Aortic smooth muscle cell (primary cell): ENCODE results near the gene PRODH2. TPM values are rescaled to one million over a fixed set of nuclear protein-coding genes. Genes with fewer than 3 reads are reported as not detected.

Source experiments
- total RNA-seq: library from RNA; depleted of rRNA; stranded (reverse); fragments of >200 nt; gene quantifications from 2 replicates; pipeline ENCODE4 v1.2.3, GENCODE V29; 2014

PRODH2 gene, protein sequence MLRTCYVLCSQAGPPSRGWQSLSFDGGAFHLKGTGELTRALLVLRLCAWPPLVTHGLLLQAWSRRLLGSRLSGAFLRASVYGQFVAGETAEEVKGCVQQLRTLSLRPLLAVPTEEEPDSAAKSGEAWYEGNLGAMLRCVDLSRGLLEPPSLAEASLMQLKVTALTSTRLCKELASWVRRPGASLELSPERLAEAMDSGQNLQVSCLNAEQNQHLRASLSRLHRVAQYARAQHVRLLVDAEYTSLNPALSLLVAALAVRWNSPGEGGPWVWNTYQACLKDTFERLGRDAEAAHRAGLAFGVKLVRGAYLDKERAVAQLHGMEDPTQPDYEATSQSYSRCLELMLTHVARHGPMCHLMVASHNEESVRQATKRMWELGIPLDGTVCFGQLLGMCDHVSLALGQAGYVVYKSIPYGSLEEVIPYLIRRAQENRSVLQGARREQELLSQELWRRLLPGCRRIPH
- total RNA-seq: not detected in 2 replicates

DNA sequence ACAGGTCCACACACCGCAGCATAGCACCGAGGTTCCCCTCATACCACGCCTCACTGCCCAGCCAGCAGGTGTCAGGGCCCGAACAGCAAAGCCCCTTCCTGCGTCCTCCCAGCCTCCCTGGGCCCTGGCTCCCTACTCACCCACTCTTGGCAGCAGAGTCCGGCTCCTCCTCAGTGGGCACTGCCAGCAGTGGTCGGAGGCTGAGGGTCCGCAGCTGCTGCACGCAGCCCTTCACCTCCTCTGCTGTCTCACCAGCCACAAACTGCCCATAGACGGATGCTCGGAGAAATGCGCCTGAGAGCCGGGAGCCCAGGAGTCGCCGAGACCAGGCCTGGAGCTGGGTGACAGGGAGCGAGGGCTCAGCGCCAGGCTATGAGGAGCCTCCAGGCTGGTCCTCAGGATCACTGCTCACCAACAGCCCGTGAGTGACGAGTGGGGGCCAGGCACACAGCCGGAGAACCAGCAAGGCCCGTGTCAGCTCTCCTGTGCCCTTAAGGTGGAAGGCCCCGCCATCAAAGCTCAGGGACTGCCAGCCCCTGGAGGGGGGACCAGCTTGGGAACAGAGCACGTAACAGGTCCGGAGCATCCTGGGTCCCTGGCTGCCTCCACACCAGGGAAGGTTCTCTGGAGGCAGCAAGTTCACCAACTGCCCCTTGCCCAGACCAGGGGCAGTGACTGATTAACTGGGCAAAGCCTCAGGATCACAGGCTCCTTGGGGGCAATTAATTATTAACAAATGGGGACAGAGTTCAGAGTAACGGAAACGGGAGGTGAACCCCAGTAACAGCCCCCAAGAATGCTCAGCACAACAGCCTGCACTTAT is at the start of gene PRODH2:
PRODH2 (minus strand) TSS at position 626 of the 823 bp plus-strand sequence; CDS start at position 586, 40 bp downstream.

DNA sequence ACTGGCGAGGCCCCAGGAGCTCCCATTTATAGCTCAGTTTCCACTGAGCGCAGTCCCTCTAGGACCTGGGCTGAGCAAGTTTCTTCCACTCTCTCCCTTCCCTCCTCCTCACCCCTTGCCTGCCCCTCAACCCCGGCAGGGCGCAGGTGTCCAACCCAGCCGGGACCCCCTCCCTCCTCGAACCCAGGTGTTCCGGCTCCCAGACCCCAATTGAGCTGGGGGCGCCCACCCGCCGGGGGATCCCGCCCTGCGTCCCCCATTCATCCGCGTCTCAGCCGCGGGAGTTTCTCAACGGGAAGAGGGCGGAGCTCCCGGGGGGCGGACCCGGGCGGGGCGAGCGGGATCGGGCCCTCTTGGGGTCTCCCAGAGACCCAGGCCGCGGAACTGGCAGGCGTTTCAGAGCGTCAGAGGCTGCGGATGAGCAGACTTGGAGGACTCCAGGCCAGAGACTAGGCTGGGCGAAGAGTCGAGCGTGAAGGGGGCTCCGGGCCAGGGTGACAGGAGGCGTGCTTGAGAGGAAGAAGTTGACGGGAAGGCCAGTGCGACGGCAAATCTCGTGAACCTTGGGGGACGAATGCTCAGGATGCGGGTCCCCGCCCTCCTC is 44.0 kb upstream of the PRODH2 start, which contains the start of gene KIRREL2:
KIRREL2 (plus strand) TSS at position 366 of the 604 bp plus-strand sequence; CDS start at position 575, 209 bp downstream.

DNA sequence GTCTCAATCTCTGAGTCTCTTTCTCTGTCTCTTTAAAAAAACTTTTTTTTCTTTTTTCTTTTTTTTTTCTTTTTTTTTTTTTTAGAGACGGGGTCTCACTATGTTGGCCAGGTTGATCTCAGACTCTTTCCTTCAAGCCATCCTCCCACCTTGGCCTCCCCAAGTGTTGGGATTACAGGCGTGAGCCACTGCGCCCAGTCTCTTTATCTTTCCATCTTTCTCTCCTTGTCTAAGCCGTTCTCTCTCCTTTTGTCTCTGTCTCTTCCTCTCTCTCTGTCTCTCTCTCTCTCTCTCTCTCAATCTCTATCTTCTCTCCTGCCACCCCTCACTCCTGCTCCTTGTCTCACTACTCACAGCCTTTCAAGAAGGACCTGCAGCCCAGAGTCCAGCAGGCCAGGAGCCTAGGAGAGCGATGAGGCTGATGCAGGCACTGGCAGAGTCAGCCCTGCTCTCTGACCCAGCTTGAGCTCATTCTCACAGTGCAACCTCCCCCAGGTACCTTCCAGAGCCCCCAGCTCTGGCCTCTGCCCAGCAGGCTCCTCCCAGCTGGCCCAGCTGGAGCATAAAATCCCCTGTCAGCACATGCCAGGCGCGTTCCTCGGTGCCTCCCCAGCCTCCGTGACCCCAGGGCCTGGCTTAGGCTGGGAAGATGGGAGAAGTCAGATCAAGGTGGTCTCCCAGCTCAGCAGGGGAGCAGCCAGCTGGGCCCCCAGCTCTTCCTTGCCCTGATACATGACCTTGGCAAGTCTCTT is 39.6 kb upstream of the PRODH2 start, which contains the start of gene NPHS1:
NPHS1 (minus strand) TSS at position 476 of the 752 bp plus-strand sequence. CDS start 667 bp downstream, outside the sequence.

DNA sequence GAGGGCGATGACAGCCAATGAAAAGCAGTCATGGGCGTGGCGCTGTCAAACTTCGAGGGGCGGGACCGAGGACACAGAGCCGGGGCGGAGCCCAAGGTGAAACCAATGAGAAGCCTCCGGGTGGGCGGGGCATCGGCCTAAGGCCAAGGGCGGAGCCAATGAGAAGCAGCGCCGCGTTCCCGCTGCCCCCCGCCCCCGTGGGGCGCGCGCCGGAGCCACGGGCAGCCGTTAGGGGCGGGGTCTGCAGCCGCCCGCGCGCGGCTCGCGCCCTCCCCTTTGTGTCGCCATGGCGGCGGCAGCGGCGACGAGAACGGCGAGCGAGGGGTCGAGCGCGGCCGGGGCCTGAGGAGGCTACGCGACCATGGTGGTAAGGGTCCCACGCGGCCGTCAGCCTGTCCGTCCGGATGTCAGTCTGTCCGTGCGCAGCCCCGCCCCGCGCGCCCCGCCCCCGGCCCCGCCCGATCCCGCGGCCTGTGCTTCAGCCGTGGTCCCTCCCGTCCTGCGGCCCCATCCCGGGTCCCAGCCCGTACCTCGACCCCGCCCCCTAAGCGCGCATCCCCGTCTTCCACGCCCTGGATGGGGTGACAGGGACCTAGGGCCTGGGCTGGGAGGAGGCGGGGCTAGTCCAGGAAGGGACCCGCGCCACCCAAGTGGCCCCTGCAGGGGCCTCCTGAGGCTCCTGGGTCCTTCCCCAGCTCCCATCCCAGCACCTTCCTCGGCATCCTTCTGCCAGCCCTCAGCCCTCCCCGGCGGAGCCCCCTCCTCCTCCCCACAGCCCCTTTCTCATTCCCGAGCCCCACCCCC is 37.1 kb downstream of the PRODH2 start, which contains the start of gene ARHGAP33:
ARHGAP33 (plus strand) TSS at position 267 of the 804 bp plus-strand sequence; CDS start at position 362, 95 bp downstream.

DNA sequence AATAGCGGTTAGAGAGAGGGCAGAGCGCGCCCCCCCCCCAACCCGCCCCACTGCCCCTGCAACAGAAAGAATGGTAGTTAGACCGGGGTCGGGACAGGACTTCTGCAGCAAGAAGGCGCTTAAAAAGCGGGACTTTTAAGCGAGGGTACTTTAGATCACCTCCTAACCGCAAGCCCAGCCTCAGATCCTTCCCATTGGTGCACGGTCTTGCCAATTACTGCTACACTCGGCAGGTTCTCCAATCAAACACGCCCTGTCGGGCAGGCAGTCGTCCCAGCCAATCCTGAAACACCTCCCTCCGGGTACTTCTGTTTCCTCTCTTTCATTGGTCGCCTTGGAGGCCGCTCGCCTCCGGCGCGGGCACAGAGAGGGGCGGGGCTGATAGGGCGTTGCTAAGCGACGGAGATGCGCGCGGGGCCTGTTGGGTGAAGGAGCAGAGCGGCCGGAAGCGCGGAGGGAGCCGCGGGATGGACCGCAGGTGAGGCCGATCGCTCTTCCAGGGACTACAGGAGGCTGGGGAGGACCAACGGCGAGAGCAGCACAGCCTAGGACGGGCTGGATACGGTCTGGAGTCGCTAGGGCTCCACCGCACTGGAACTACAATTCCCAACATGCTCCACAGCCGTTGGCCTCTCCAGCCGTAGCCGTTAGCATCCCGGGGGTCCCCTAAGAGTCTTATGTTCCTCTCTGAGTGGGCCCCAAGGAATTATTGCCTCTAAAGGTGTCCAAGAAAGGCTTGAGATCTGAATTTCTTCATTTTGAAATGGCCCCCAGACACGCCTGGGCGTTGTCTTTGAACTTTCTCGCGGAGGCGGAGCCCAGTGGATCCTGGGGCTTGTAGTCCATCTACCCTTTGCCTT is 54.7 kb downstream of the PRODH2 start, which contains the start of gene PROSER3:
PROSER3 (plus strand) TSS at position 428 of the 860 bp plus-strand sequence; CDS start at position 468, 40 bp downstream.

DNA sequence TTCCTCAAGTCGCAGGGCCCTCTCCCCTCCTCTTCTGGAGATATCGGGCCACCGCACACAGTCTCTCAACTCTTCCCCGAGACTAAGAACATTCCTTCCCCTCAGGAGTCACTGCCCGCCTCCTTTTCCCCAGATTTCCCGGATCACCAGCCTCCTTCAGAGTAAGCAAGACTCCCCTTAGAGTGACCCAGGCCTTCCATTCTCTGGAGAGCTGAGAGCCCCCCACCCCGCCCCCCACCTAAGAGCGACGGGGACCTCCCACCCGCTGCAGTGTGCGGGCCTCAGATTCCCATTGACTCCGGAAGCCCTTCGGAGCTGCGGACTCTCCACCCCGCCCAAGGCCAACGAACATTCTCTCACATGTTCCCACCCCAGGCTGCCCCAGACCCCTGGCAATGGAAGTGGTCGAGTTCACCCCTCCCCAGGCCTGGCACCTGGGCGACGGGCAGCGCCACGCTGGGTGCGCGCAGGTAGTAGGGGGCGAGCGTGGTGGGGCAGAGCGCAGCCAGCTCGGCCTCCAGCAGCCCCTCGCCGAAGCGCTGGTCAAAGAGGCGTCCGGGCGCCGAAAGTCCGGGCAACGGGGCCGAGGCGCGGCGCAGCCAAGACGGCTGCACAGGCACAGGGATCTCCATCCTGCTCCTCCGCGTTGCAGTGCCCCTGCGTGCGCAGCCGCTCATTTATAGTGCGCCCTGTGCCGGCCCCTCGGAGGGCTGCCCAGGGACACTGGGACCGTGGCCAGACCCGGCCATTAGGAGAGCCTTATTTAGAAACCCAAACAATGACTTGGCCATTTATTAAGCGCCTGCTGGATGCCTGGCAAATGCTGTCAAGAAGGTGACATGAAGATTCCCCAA is 56.0 kb downstream of the PRODH2 start, which contains the start of gene HSPB6:
HSPB6 (minus strand) TSS at position 653 of the 854 bp plus-strand sequence; CDS start at position 632, 21 bp downstream.

Other genes starting within 250 kb of the PRODH2 start
- gene ATP4A, start 249.2 kb downstream of the PRODH2 start, total RNA-seq: not detected in 2 replicates
- not detected in 2 replicates for gene PMIS2, start 226.7 kb downstream of the PRODH2 start, total RNA-seq
- gene HAUS5, start 200.1 kb downstream of the PRODH2 start, total RNA-seq: 4.4 and 6.7 TPM in 2 replicates
- gene RBM42, start 183.8 kb downstream of the PRODH2 start, total RNA-seq: 36.8 and 38.8 TPM in 2 replicates
- 0.12 and 0.26 TPM in 2 replicates for gene ETV2, start 171.1 kb downstream of the PRODH2 start, total RNA-seq
- 462 and 513 TPM in 2 replicates for gene COX6B1, start 164.5 kb downstream of the PRODH2 start, total RNA-seq
- not detected in 2 replicates for gene UPK1A, start 146.3 kb downstream of the PRODH2 start, total RNA-seq
- gene ZBTB32, start 108.3 kb downstream of the PRODH2 start, total RNA-seq: not detected in 2 replicates
- 3.6 and 5.9 TPM in 2 replicates for gene KMT2B, start 94.8 kb downstream of the PRODH2 start, total RNA-seq
- gene IGFLR1, start 70.4 kb downstream of the PRODH2 start, total RNA-seq: 1.1 TPM in 2 replicates
- 7.3 and 10.3 TPM in 2 replicates for gene U2AF1L4, start 67.4 kb downstream of the PRODH2 start, total RNA-seq
- 16.8 and 17.2 TPM in 2 replicates for gene PSENEN, start 67.2 kb downstream of the PRODH2 start, total RNA-seq
- gene LIN37, start 64.3 kb downstream of the PRODH2 start, total RNA-seq: 6.7 and 7.0 TPM in 2 replicates
- gene HSPB6, start 55.8 kb downstream of the PRODH2 start, total RNA-seq: 55.8 and 106 TPM in 2 replicates
- 3.6 and 4.7 TPM in 2 replicates for gene PROSER3, start 54.7 kb downstream of the PRODH2 start, total RNA-seq
- 2.9 and 3.2 TPM in 2 replicates for gene ARHGAP33, start 37.3 kb downstream of the PRODH2 start, total RNA-seq
- not detected in 2 replicates for gene NPHS1, start 39.7 kb upstream of the PRODH2 start, total RNA-seq
- gene KIRREL2, start 44.1 kb upstream of the PRODH2 start, total RNA-seq: not detected in 2 replicates
- 7.7 and 14.0 TPM in 2 replicates for gene APLP1, start 55.7 kb upstream of the PRODH2 start, total RNA-seq
- 3.2 and 4.0 TPM in 2 replicates for gene NFKBID, start 87.7 kb upstream of the PRODH2 start, total RNA-seq
- gene HCST, start 89.7 kb upstream of the PRODH2 start, total RNA-seq: 0.79 and 1.2 TPM in 2 replicates
- not detected in 2 replicates for gene TYROBP, start 95.5 kb upstream of the PRODH2 start, total RNA-seq
- gene LRFN3, start 123.5 kb upstream of the PRODH2 start, total RNA-seq: 1.5 and 2.4 TPM in 2 replicates
- gene SDHAF1, start 182.3 kb upstream of the PRODH2 start, total RNA-seq: 13.5 and 15.2 TPM in 2 replicates
- gene SYNE4, start 196.0 kb upstream of the PRODH2 start, total RNA-seq: 0.25 TPM in 1 of 2 replicates, not detected in the other
- gene ALKBH6, start 201.4 kb upstream of the PRODH2 start, total RNA-seq: 13.9 and 18.8 TPM in 2 replicates
- 3.4 and 11.8 TPM in 2 replicates for gene CLIP3, start 220.0 kb upstream of the PRODH2 start, total RNA-seq
- gene THAP8, start 241.4 kb upstream of the PRODH2 start, total RNA-seq: 0.50 and 1.2 TPM in 2 replicates
- 3.2 and 6.2 TPM in 2 replicates for gene WDR62, start 242.1 kb upstream of the PRODH2 start, total RNA-seq